IMR-90 (cell line): ENCODE results near the gene C21orf91. TPM values are rescaled to one million over a fixed set of nuclear protein-coding genes. Genes with fewer than 3 reads are reported as not detected.

Experiments
- ATAC-seq: fragments of 200-7000 bp; cut with Tn5 transposase; 2 replicates; pipeline ENCODE4 v1.9.1; 2020; ENCODE audit warnings: low read depth, mild to moderate bottlenecking, moderate library complexity
- BruUV-seq: library from RNA; stranded (reverse); fragments of 400-500 nt; replicated peaks from 2 replicates; lab custom pipeline; 2021; lab: Mats Ljungman, UMichigan
- CTCF ChIA-PET: fragments of 300-600 bp; formaldehyde crosslinking; extraction: SDS; loops from one replicate; lab custom pipeline; 2021; ENCODE audit warnings: antibody characterized with exemption; lab: Yijun Ruan, JAX
- POLR2A ChIA-PET: fragments of 300-600 bp; sonication (Branson Sonifier 250); formaldehyde crosslinking; loops from one replicate; lab custom pipeline; 2022; ENCODE audit warnings: antibody characterized with exemption; ENCODE audit not compliant: unreplicated experiment; lab: Charles Lee
- DNase-seq: peaks from one replicate; pipeline ENCODE4 v3.0.0; 2013
- H2AFZ ChIP-seq: replicated peaks from 2 replicates; pipeline ENCODE3; 2013; ENCODE audit warnings: low read length, mild to moderate bottlenecking; ENCODE audit not compliant: poor library complexity
- H2AK5ac ChIP-seq: 2 replicates; pipeline ENCODE4 v1.6.1; 2013; ENCODE audit warnings: low read depth, low read length, inconsistent platforms
- H2AK9ac ChIP-seq: replicated peaks from 2 replicates; pipeline ENCODE3; 2013; ENCODE audit warnings: mild to moderate bottlenecking, low read depth, low read length, moderate library complexity; ENCODE audit not compliant: poor library complexity
- H2BK120ac ChIP-seq: 2 replicates; pipeline ENCODE4 v1.6.1; 2013; ENCODE audit warnings: low read depth, low read length, inconsistent platforms
- H2BK15ac ChIP-seq: 3 replicates; pipeline ENCODE4 v1.6.1; 2013; ENCODE audit warnings: low read depth, low read length, inconsistent platforms
- H2BK20ac ChIP-seq: 2 replicates; pipeline ENCODE4 v1.6.1; 2013; ENCODE audit warnings: low read depth, mild to moderate bottlenecking, inconsistent platforms, low read length, moderate library complexity
- H2BK5ac ChIP-seq: 2 replicates; pipeline ENCODE4 v1.6.1; 2013; ENCODE audit warnings: mild to moderate bottlenecking, low read depth, low read length, inconsistent platforms; ENCODE audit not compliant: poor library complexity, severe bottlenecking
- H3K14ac ChIP-seq: replicated peaks from 2 replicates; pipeline ENCODE4 v1.6.1; 2013; ENCODE audit warnings: low read depth, low read length, inconsistent platforms
- H3K18ac ChIP-seq: 2 replicates; pipeline ENCODE4 v1.6.1; 2013; ENCODE audit warnings: low read depth, low read length, control low read depth
- H3K23ac ChIP-seq: 2 replicates; pipeline ENCODE4 v1.6.1; 2013; ENCODE audit warnings: low read depth, low read length, inconsistent platforms
- H3K27ac ChIP-seq: 2 replicates; pipeline ENCODE4 v1.5.1; 2013; ENCODE audit warnings: mild to moderate bottlenecking, control low read depth, low read length; ENCODE audit not compliant: insufficient read depth
- H3K27me3 ChIP-seq: 2 replicates; pipeline ENCODE4 v1.6.1; 2013; ENCODE audit warnings: low read length; ENCODE audit not compliant: control insufficient read depth, insufficient read depth
- H3K36me3 ChIP-seq: 2 replicates; pipeline ENCODE4 v1.6.1; 2013; ENCODE audit warnings: low read length, mixed read lengths; ENCODE audit not compliant: control insufficient read depth, insufficient read depth
- H3K4ac ChIP-seq: 2 replicates; pipeline ENCODE4 v1.6.1; 2013; ENCODE audit warnings: low read depth, low read length, inconsistent platforms
- H3K4me1 ChIP-seq: 2 replicates; pipeline ENCODE4 v1.6.1; 2013; ENCODE audit warnings: low read length, mixed read lengths; ENCODE audit not compliant: control insufficient read depth, insufficient read depth
- H3K4me2 ChIP-seq: 2 replicates; pipeline ENCODE4 v1.6.1; 2013; ENCODE audit warnings: low read depth, mild to moderate bottlenecking, control low read depth, low read length, moderate library complexity
- H3K4me3 ChIP-seq: 2 replicates; pipeline ENCODE4 v1.5.1; 2013; ENCODE audit warnings: low read depth, mild to moderate bottlenecking, control low read depth, low read length, moderate library complexity; ENCODE audit not compliant: insufficient read depth
- H3K56ac ChIP-seq: 2 replicates; pipeline ENCODE4 v1.6.1; 2013; ENCODE audit warnings: low read length, inconsistent platforms; ENCODE audit not compliant: insufficient read depth; ENCODE audit errors: extremely low read depth
- H3K79me1 ChIP-seq, 2 experiments: 2 replicates each; pipeline ENCODE4 v1.6.1; 2013; ENCODE audit warnings: low read length in 2 of 2, inconsistent platforms in 1 of 2, low read depth in 1 of 2
- H3K9ac ChIP-seq: 2 replicates; pipeline ENCODE4 v1.6.1; 2013; ENCODE audit warnings: low read depth, low read length, control low read depth
- H3K9me1 ChIP-seq: 2 replicates; pipeline ENCODE4 v1.6.1; 2013; ENCODE audit warnings: low read length, inconsistent platforms; ENCODE audit not compliant: insufficient read depth
- H3K9me3 ChIP-seq: 2 replicates; pipeline ENCODE4 v1.6.1; 2013; ENCODE audit warnings: low read length; ENCODE audit not compliant: control insufficient read depth, insufficient read depth
- H4K20me1 ChIP-seq: 2 replicates; pipeline ENCODE4 v1.6.1; 2013; ENCODE audit warnings: low read length, inconsistent platforms; ENCODE audit not compliant: insufficient read depth
- H4K5ac ChIP-seq: 2 replicates; pipeline ENCODE4 v1.6.1; 2013; ENCODE audit warnings: mild to moderate bottlenecking, low read depth, low read length, control low read depth
- H4K8ac ChIP-seq, 2 experiments: 2 replicates each; pipeline ENCODE4 v1.6.1; 2013; ENCODE audit warnings: low read depth in 2 of 2, low read length in 2 of 2, control low read depth in 1 of 2, inconsistent platforms in 1 of 2
- H4K91ac ChIP-seq: 2 replicates; pipeline ENCODE4 v1.6.1; 2013; ENCODE audit warnings: low read depth, low read length, inconsistent platforms; ENCODE audit not compliant: insufficient read depth
- CHD1 ChIP-seq: IDR thresholded peaks from 2 replicates; pipeline ENCODE4 v1.6.1; 2012; ENCODE audit warnings: low read depth, low read length, improper control_type of control experiment
- CTCF ChIP-seq: conservative IDR thresholded peaks from 2 replicates; pipeline ENCODE4 v1.5.1; 2012; ENCODE audit warnings: mild to moderate bottlenecking, low read depth, low read length, improper control_type of control experiment
- ELK1 ChIP-seq: fragments of 150-350 bp; IDR thresholded peaks from 2 replicates; pipeline ENCODE4 v1.6.1; 2016; ENCODE audit warnings: low read depth, mild to moderate bottlenecking, low read length, moderate library complexity, borderline replicate concordance
- FOS ChIP-seq: fragments of 150-350 bp; IDR thresholded peaks from 2 replicates; pipeline ENCODE4 v1.6.1; 2016; ENCODE audit warnings: low read depth, low read length
- MAFK ChIP-seq: IDR thresholded peaks from 2 replicates; pipeline ENCODE4 v1.6.1; 2012; ENCODE audit warnings: low read depth, low read length, improper control_type of control experiment
- MAZ ChIP-seq: IDR thresholded peaks from 2 replicates; pipeline ENCODE4 v1.6.1; 2012; ENCODE audit warnings: low read depth, mild to moderate bottlenecking, low read length, improper control_type of control experiment, moderate library complexity, borderline replicate concordance
- MXI1 ChIP-seq: IDR thresholded peaks from 2 replicates; pipeline ENCODE4 v1.6.1; 2012; ENCODE audit warnings: low read depth, mild to moderate bottlenecking, low read length, moderate library complexity, borderline replicate concordance
- NFE2L2 ChIP-seq: fragments of 150-350 bp; IDR thresholded peaks from 2 replicates; pipeline ENCODE4 v1.6.1; 2016; ENCODE audit warnings: low read depth, mild to moderate bottlenecking, low read length
- POLR2A ChIP-seq: IDR thresholded peaks from 2 replicates; pipeline ENCODE4 v1.6.1; 2012; ENCODE audit warnings: mild to moderate bottlenecking, low read depth, low read length
- RAD21 ChIP-seq: IDR thresholded peaks from 2 replicates; pipeline ENCODE4 v1.6.1; 2012; ENCODE audit warnings: low read length, improper control_type of control experiment
- RCOR1 ChIP-seq: IDR thresholded peaks from 2 replicates; pipeline ENCODE4 v1.6.1; 2012; ENCODE audit warnings: mild to moderate bottlenecking, low read length, improper control_type of control experiment; ENCODE audit not compliant: insufficient replicate concordance
- RFX5 ChIP-seq: IDR thresholded peaks from 2 replicates; pipeline ENCODE4 v1.8.0; 2012; ENCODE audit warnings: low read depth, mild to moderate bottlenecking, low read length, moderate library complexity
- SMC3 ChIP-seq: fragments of 150-350 bp; IDR thresholded peaks from 2 replicates; pipeline ENCODE4 v1.6.1; 2016; ENCODE audit warnings: low read depth, mild to moderate bottlenecking, antibody characterized with exemption, low read length, moderate library complexity
- WGBS, 2 experiments: methylation state at CpG; one replicate each; pipeline versions ENCODE4 v1.1.5 to v1.1.7; 2013; ENCODE audit warnings: missing lambda C conversion rate in 2 of 2; ENCODE audit not compliant: insufficient read length in 1 of 2; ENCODE audit errors: extremely low coverage in 2 of 2; 5-methylcytosine and 5-hydroxymethylcytosine counted together
- dilution Hi-C: fragments of 300-500 bp; cut with HindIII; formaldehyde crosslinking; loops from one replicate; pipeline ENCODE4 v1.14.3; 2018; ENCODE audit warnings: low sequenced_read_pairs; ENCODE audit not compliant: unreplicated experiment
- in situ Hi-C: fragments of 300-500 bp; cut with MboI; formaldehyde crosslinking; loops from 3 replicates; pipeline ENCODE4 v1.14.3; 2019; ENCODE audit warnings: low sequenced_read_pairs, inconsistent platforms, mixed read lengths
- intact Hi-C: fragments of 100-400 bp; cut with micrococcal nuclease; formaldehyde crosslinking; loops from 2 replicates; pipeline ENCODE4 v1.10.0; 2022
- polyA plus RNA-seq, 3 experiments: library from polyadenylated mRNA; depleted of rRNA; stranded (reverse); fragments of >200 nt; gene quantifications; 2 replicates each; pipeline ENCODE4 v1.2.3, GENCODE V29; 2012; ENCODE audit warnings: low replicate concordance in 1 of 3
- total RNA-seq: library from RNA; depleted of rRNA; stranded (reverse); fragments of >200 nt; gene quantifications from 2 replicates; pipeline ENCODE4 v1.2.3, GENCODE V29; 2012

The C21orf91 gene
- total and polyA plus RNA-seq, 2 of the 4 experiments (the other 2 are of a cell fraction): 3.7 to 9.3 TPM

GRCh38 chr21:17813353-17813752 lies 5.8 kb downstream of the C21orf91 start:
- H2BK5ac ChIP-seq: no peak overlapping the region
- POLR2A ChIA-PET: no interaction called here
- no peak overlapping the region for H2BK120ac ChIP-seq
- peak; percentile 41 for DNase-seq
- peaks cover 13% of the 10 kb centered on the region for H3K36me3 ChIP-seq
- TF ChIP-seq MXI1: no peak
- no peak for TF ChIP-seq MAFK
- no peak for TF ChIP-seq MAZ
- no peak for TF ChIP-seq ELK1
- no peak for TF ChIP-seq POLR2A
- no peak for TF ChIP-seq FOS
- TF ChIP-seq RFX5: no peak
- TF ChIP-seq RAD21: no peak
- TF ChIP-seq SMC3: no peak
- no peak for TF ChIP-seq NFE2L2
- no peak for TF ChIP-seq CHD1
- TF ChIP-seq CTCF: no peak
- TF ChIP-seq RCOR1: no peak
- H2BK20ac ChIP-seq: no peak overlapping the region
- H4K91ac ChIP-seq: no peak overlapping the region
- intact Hi-C loops (no loop called here), dilution Hi-C loops (no loop called here), in situ Hi-C loops (no loop called here)
- H2AK5ac ChIP-seq: no peak overlapping the region
- BruUV-seq: no TSS peak
- H3K9me3 ChIP-seq: peaks cover 4% of the 10 kb centered on the region
- ATAC-seq: peak; percentile 79
- no peak overlapping the region for H2BK15ac ChIP-seq
- no peak overlapping the region for H3K27ac ChIP-seq
- no peaks in the 10 kb centered on the region; the same call in 1 of the 2 replicates for H3K9me1 ChIP-seq
- no peak overlapping the region for H3K18ac ChIP-seq
- H3K9ac ChIP-seq: no peak overlapping the region
- H2AK9ac ChIP-seq: no peak overlapping the region
- peaks cover 11 to 18% of the 10 kb centered on the region in 2 experiments for H3K79me1 ChIP-seq
- H3K14ac ChIP-seq: no peak overlapping the region
- no peak overlapping the region for H3K4ac ChIP-seq
- peaks cover 4% of the 10 kb centered on the region for H4K20me1 ChIP-seq
- H3K4me3 ChIP-seq: no peak overlapping the region
- H3K23ac ChIP-seq: no peak overlapping the region
- CTCF ChIA-PET: no interaction called here
- H3K27me3 ChIP-seq: no peaks in the 10 kb centered on the region
- no peak overlapping the region for H4K8ac ChIP-seq
- no CpG with 5 or more reads among the region's 2 CpGs for WGBS, 2 experiments
- H3K56ac ChIP-seq: no peak overlapping the region
- H2AFZ ChIP-seq: no peak overlapping the region
- peak overlapping the region; percentile 62; the same call in 1 of the 2 replicates for H3K4me2 ChIP-seq
- H3K4me1 ChIP-seq: peaks cover 2% of the 10 kb centered on the region; the same call in 1 of the 2 replicates
- no peak overlapping the region for H4K5ac ChIP-seq
